Vagina (tissue), 2 donors: ENCODE data around the gene CALD1.

Experiments used
- POLR2A ChIP-seq, 2 donors: fragments of 450-650 bp; IDR thresholded peaks; one replicate each; pipeline ENCODE4 v1.6.1; 2017; ENCODE audit warnings: antibody characterized with exemption in 2 of 2, mild to moderate bottlenecking in 2 of 2, moderate library complexity in 2 of 2
- POLR2AphosphoS5 ChIP-seq, 2 donors: sonication (generic); formaldehyde crosslinking; IDR thresholded peaks; one replicate each; pipeline ENCODE4 v1.9.0; 2017; ENCODE audit warnings: antibody characterized with exemption in 2 of 2, mild to moderate bottlenecking in 2 of 2, low read depth in 1 of 2; ENCODE audit not compliant: insufficient read depth in 1 of 2
- TF ChIP-seq, protein P1 (sequence below), 3 experiments: fragments of 450-650 bp in 2 of 3; fragments of 200-600 bp in 1 of 3; sonication (generic) in 1 of 3; IDR thresholded peaks; one replicate each; pipeline ENCODE4 v1.5.1; 2017 to 2019; ENCODE audit warnings: antibody characterized with exemption in 3 of 3, mild to moderate bottlenecking in 2 of 3, moderate library complexity in 2 of 3

DNA sequence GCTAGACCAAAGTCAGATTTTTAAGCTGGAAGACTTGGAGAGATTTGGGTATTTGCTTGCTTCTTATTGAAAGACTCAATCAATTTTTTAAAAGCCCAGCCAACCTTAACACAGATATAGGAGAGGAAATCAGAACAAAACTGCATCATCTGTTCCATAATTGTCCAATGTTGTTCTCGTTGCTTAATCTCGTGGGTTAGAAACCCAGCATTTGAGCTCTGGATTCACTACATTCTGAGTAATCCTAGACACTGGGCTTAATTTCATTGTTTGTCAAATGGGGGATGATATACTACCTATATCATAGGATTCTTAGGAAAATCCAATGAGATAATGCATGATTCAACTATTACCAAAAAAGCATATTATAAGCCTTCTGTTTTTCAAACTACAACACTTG, 48.9 kb downstream of the CALD1 start:
- TF ChIP-seq, protein P1, sequence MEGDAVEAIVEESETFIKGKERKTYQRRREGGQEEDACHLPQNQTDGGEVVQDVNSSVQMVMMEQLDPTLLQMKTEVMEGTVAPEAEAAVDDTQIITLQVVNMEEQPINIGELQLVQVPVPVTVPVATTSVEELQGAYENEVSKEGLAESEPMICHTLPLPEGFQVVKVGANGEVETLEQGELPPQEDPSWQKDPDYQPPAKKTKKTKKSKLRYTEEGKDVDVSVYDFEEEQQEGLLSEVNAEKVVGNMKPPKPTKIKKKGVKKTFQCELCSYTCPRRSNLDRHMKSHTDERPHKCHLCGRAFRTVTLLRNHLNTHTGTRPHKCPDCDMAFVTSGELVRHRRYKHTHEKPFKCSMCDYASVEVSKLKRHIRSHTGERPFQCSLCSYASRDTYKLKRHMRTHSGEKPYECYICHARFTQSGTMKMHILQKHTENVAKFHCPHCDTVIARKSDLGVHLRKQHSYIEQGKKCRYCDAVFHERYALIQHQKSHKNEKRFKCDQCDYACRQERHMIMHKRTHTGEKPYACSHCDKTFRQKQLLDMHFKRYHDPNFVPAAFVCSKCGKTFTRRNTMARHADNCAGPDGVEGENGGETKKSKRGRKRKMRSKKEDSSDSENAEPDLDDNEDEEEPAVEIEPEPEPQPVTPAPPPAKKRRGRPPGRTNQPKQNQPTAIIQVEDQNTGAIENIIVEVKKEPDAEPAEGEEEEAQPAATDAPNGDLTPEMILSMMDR (IDR thresholded peaks at IDR 0.05) = no peak
- TF ChIP-seq POLR2A (IDR thresholded peaks at IDR 0.05) (no peak), POLR2AphosphoS5 (IDR thresholded peaks at IDR 0.05; ENCODE audit: insufficient read depth in 1 of 2, low read depth in 1 of 2) (no peak)
